CD1c-positive myeloid dendritic cell (primary cell): ENCODE results near the gene FAM200B.

ENCODE experiments used
- DNase-seq: peaks from one replicate; pipeline ENCODE4 v3.0.0-alpha.2; 2016; ENCODE audit errors: extremely low spot score

Gene FAM200B

DNA sequence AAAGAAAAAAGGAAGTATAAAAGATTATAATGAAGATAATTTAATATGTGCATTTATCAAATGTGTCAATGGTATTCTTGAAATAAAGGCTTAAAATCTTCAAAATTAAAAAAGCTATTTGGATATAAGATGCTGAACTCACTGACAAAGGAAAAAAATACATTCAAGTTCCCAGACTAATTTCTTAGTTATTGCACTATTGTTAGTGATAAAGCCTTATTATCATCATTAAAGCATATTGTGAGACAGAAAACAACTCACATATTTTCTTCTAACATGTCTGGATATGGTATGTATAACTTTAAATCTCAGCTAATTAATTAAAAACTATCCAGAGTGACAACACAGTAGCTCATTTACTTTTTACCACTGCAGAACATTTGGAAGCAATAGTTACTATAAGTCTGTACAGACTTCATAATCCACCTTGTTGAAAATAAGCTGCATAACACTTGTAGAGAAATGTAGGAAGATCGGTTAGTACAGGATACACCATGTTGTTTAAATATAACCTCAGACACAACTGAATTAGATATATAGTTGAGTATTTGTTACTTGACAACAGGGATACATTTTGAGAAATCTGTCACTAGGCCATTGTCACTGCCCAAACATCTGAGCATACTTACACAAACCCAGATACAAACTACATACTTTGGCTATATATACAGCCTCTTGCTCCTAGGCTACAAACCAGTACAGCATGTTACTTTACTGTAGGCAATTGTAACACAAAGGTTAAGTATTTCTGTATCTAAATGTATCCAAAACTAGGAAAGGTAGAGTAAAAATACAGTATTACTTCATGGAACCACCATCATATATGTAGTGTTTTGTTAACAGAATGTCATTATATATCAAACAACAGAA, 12.8 kb upstream of the FAM200B start:
- DNase-seq, result no peak

DNA sequence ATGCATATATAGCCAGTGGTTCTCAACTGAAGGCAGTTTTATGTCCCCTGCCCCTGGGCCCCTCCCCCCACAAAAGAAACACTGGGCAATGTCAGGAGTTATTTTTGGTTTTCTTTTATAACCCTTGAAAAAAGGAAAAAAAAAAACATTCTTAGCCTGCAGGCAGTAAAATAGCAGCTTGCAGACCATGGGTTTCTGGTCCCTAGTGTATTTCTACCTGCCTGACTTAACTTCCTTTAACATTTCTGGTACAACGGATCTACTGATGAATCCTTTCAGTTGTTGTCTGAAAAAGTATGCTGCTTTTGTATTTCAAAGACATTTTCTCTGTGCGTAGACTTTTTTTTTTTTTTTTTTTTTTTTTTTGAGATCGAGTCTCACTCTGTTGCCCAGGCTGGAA, 11.1 kb upstream of the FAM200B start:
- no peak for DNase-seq

DNA sequence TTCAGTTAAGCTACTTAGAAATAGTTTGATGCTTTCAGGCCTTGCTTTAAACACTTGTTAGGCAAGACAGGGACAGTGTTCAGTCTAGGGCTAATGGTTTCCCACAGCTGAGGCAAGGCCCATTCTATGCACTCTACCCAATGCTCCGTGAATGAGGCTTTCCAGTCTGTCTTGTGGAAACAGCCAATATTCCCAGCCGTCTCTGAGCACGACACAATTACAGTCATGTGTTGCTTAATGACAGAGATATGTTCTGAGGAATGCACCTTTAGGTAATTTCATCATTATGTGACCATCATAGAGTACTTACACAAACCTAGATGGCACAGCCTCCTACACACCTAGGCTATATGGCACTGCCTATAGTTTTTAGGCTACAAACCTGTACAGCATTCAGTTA, 9.5 kb upstream of the FAM200B start:
- no peak for DNase-seq

DNA sequence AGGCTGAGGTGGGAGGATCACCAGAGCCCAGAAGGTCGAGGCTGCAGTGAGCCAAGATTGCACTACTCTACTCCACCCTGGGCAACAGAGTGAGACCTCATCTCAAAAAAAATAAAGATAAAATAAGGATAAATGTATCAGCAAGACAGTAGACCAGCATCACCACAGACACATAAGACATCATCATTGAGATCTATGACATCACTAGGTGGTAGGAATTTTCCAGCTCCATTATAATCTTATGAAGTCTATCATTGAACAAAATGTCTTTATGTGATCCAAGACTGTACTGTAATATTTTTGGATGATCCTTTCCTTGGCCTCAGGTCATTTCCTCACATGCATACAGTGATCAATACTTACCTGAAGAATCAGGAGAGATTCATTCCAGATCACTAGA, 8.3 kb upstream of the FAM200B start:
- no peak for DNase-seq

DNA sequence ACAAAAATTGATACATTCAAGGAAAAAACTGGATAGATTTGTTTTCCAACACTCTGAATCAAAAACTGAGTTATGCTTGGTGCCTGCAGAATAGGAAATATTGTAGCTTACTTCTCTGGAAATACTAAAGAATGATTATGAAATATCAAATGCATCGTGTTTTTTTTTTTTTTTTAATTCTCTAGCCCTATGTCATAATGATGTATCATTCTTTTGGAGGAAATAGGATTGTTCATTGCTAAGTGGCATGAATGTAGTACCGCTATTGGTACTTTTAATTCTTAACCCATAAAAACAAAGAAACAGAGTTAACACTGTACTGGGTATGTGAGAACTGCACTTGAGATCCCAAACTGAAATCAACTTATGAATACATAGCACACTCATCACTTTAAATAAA, 7.6 kb upstream of the FAM200B start:
- DNase-seq, result peak; percentile 28

DNA sequence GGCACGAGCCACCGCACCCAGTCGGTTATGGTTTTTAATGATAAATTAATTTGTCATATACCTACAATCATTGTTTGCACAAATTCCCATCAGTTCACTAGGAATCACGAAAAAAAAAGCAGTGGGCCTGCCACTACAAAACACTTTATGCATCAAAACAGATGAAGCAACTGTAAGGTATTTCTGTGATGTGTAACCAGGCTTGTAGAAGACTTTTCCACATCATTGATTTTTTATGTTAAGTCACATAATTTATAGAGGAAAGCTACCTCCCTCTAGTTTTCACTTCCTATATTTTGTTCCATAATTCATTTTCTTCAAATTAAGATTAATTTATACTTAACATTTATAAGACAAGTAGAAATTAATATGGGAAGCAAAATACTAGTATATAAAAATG, 6.7 kb upstream of the FAM200B start:
- no peak for DNase-seq

DNA sequence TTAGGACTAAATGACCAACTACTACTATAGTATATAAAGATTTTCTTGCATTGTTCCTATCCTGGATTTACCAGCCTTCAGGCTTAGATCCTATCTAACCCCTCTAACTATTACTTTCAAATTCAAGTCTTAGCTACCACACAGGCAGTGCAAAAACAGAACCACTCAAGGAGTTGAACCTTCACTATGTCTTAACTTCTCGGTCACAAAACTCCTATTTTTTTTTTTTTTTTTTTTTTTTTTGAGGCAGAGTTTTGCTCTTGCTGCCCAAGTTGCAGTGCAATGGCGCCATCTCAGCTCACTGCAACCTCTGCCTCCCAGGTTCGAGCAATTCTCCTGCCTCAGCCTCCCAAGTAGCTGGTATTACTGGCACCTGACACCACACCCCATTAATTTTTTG, 6.3 kb upstream of the FAM200B start:
- no peak for DNase-seq

DNA sequence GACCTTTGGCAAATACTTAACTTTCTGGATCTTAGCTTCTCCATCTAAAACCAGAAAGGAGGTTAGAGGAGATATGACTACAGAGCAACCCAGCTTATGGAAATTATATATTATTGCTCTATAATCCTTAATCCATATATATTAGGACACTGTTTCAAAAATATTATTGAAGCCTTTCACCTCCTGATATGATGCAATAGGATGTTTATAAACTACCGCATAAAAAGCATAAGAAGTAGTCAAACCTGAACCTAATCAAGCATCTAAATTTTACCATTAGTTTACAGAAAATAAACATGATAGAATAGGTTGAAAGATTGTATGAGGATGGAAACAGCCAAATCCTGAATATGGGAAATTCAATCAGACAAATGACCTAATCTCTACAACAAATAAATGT, 5.6 kb upstream of the FAM200B start:
- no peak for DNase-seq

DNA sequence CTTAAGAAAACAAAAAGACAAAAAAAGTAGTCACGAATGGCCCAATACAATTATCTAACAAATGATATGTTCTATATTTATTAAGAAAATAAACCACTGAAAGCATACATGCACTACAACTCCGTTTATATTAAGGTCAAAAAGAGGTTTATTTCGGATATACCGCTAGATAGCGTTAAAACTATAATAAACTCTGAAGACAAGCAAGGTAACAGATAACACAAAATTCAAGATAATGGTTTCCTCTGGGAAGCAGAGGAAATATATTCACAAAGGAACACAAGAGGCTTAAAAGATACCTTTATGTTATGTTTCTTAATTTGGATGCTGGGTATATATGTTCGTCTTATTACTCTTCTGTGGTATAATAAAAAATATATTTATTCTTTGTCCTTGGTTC, 4.7 kb upstream of the FAM200B start:
- no peak for DNase-seq

DNA sequence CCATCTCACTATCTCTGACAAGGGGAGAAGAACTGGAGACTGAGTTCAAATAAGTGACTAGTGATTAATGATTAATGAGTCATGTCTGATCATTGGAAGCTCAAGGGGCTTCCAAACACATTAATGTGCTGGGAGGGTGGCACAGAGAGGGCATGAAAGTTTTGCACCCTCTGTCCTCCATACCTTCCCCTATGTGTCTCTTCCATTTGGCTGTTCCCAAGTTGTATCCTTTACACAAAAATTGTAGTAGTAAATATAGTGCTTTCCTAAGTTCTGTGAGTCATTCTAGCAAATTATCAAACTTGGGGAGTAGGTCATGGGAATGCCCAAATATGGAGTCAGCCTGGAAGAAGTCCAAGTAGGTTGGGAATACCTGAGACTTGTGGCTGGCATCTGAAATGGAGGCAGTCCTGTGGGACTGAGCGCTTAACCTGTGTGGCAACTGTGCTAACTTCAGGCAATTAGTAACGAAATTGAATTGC, 4.1 kb upstream of the FAM200B start:
- no peak for DNase-seq

DNA sequence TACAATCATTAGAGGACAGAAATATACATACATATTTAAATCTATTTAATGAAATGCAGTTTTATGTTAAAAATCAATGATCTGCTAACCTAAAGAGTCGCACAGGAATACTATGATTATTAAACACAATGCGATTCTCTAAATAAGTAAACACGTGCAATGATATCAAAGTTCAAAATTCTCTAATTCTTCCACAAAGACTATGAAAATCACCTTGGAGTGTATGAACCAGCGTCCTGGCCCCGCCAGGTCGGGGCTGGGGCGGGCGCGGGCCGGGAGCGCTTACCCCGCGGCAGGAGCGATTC, 608 bp upstream of the FAM200B start:
- no peak for DNase-seq

DNA sequence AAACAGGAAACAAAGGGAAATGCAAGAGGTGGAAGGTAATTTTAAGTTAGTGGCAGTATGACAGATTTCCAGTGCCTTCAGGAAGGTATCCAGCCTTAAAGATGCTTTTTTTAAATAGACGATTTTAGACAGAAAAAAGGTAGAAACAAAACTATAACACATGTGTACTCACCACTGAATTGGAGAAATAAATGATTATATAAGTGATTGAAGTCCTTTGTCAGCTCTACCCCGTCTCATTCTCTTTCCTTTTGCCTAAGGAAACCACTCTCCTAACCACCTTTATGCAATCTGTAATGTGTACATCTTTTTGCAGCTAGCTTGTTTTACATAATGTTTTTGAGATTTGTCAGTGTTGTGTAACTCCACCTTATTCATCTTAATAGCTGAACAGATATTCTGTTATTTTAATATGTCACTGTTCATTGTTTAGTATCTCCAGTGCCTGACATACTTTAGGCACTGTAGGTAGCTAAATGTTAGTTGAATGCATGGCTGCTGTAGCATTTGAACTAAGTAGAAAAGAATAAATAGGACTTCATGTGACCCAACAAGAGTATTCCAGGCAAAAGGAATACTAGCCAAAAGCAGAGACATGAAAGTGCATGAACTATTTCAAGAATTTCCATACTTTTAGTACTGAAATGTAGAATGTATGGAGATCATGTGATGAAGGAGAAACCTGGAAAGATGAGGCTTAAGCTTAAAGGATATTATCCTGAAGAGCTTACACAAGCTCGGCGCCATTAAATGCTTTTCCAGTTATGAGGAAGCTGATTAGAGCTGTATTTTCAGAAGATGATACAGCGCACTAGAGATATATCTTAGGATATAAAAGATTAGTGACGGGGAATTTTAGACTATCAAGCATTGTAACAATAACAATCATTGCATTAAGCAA, 865 bp downstream of the FAM200B start:
- no peak for DNase-seq

DNA sequence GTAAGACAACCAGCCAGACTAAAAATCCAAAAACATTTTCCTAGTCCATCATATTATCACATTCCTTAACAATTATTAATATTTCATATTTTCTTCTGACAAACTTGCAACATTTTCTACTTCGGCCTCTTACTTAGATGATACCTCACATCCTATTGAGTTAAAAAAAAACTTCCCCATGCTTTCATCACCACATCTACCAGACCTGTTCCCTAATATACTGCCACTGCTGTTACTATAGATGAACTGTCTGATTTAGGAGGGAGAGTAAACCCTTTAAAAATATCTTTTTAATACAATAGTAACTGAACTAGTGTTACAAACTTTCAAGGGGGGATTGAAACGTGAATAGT, 1.5 kb downstream of the FAM200B start:
- peak; percentile 50 for DNase-seq

DNA sequence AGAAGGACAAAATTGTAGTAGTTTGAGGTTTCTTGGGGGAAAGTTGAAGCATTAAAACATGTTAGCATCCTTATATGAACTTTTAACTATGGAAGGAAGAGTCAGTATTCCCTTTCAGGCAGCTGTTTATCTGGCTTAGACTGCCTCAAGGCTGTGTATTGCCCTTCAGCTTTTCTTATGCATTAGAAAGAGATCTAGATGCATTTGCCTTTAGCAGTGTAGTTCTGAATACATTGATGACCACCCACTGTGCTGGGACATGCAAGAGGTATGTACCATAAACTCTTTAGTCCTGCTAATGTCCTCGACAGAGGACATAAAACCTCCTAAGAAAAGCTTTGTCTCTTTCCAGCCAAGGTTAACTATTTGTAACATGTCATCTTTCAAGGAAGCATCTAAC, 2.9 kb downstream of the FAM200B start:
- DNase-seq, result no peak

DNA sequence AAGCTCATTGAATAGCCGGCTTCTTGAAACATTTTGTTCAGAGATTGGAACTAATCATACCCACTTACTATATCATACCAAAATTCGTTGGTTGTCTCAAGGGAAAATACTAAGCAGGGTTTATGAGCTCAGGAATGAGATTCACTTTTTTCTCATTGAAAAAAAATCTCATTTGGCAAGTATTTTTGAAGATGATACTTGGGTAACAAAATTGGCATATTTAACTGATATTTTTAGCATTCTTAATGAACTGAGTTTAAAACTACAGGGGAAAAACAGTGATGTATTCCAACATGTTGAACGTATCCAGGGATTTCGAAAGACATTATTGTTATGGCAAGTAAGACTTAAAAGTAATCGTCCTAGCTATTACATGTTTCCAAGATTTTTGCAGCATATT, 6.4 kb downstream of the FAM200B start:
- DNase-seq, result no peak

DNA sequence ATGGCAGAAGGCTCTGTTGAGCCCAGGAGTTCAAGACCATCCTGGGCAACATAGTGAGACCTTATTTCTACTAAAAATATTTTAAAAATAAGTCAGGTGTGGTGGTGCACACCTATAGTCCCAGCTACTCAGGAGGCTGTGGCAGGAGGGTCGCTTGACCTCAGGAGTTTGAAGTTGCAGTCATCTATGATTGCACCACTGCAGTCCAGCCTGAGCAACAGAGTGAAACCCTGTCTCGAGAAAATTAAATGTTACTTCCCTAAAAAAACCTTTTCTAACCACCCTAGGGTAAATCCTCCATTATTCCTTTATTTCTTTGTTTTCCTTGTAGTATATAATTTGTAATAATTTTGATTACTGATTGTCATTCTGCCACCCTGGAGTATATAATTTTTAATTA, 7.9 kb downstream of the FAM200B start:
- DNase-seq, result peak; percentile 67

DNA sequence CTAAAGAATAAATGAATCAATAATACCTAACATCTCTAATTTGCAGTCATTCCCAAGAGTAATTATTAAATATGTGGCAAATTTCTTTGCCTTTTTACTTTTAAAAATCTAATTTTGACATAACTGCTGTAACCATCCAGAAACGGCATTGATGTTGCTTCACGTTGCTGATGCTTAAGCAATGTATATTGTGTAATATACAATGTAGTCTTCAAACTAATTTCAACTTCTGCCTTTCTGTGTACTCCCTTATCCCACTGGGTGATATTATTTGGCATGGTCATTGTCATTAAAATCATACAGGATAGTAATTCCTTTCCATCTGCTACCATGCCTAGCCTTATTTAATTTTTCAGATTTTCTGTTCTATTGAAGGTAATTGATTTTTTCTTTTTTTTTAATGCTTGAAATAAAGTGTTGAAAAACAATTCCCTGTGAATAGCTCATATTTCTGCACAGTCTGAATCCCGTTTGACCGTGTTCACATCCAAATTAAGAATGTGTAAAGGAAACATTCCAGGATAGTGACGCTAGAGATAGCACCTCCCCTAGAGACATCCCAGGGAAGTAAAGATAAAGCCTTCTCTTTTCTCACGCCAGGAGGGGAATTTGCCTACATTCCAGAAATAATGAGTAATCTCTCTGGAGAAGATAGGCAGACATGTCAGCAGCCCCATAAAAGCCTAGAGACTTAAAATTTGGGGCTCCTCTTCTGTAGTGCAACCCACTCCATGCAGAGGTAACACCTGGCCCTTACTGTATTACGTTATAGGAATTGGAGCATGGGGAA, 8.6 kb downstream of the FAM200B start:
- peak; percentile 85 for DNase-seq

DNA sequence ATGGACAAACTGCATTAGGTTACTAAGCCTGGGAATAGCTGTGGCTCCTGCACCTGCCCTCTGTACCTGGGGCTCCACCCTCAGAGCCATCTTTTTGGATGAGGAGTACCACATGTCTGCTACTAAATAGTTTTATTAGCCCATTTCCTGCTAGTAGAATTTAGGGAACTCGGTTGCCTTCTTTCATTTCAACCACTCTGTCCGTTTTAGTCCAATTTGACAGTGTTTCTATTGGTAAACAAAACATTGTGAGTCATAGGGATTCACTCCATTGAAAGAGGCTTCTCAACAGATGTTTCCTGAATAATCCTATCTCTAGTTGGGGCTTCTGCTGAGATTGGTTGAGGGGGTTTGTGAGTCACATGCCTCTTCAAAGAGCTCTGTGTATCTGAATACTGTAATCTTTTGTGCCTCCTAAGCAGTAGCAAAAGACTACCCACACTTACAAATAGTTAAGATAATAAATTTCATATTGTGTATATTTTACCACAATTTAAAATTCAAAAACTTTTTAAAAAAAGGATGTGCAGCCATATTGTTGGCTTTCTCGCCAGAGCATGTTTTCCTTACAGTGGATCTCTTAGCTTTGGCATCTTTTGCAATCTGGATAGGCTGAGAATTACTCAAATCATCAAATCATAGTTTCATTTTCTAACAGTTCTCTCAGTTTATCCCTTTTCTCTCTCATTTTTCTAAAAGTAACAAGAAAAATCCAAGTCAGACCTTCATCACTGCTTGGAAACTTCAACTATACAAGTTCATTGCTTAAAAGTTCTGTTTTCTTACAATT, 9.9 kb downstream of the FAM200B start:
- peak; percentile 42 for DNase-seq

DNA sequence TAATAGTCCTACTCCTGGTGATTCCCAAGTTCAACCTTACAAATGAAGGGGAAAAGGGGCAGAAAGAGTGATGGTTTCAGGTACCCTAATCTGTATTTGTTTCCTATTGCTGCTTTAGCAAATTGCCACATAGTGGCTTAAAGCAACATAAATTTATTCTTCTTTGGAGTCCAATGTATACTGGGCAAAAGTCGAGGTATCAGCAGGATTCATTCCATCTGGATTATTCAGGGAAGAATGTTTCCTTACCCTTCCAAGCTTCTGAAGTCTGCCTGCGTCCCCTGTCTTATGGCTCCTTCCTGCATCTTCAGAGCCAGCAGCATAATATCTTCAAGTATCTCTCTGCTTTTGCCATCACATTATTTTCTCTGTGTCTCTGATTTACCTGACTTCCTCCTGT, 11.0 kb downstream of the FAM200B start:
- no peak for DNase-seq

DNA sequence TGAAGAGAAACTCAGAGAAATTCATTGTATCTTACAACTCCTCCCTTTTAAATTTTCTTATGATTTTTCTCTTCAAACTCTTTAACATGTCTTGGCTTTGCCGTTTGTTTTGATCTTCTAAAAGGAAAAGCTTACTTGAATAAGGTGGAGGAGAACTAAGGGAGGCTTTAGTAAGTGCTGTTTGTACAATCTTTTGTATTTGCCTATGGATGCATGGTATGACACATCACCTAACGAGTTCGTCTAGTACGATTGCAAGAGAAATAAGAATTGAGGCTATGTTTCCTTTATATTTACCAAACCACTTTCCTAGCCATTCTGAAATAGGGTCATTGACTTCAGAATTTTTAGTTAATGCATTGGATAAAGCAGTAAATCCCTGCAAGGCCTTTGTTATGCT, 12.8 kb downstream of the FAM200B start:
- DNase-seq, result no peak

DNA sequence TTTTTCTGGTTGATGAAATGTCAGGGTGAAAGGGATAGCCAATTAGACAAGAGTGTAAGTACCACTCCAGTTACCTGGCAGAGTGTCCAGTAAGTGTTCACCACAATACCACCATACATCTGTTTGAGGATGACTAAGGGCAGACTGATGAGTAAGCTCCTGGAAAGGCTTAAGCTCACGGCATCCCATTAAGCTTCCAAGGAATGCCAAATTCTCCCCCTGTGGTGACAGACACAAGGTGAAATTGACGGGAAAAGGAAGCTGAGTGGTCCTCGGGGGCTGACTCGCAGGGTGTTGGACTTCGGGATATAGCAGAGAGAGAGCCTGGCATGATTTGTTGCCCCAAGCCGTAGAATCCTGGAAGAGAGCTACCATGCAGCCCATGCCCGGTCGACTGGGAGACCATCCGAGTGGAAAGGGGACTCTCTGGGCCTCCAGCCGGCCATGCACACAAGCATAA, 13.6 kb downstream of the FAM200B start:
- DNase-seq, result no peak
